ENCODE results near the gene TTC3. TPM values are rescaled to one million over a fixed set of nuclear protein-coding genes. Genes with fewer than 3 reads are reported as not detected.
"Not testable (repeated sequence)": the region's sequence is repeated elsewhere in the genome, so short reads cannot be mapped to it uniquely, and the experiment has no call there.

Gene TTC3
- total and polyA plus RNA-seq, 2 experiments from 2014 or later, result 146 to 196 TPM

DNA sequence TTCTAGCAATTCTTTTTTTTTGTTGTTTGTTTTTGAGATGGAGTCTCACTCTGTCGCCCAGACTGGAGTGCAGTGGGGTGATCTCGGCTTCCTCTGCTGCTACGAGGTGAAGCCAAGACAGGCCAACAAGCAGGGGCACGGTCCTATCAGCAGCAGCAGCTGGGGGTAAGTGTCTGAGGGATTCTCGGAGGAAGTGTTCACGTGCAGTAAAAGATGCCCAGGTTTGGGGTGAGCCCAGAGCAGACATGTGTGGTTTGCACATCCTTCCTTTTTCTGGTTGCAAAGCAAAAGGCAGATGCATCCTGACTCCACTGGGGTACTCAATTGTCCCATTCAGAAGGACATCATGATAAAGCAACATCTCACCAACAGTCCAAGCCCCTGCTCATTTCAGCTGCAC lies 27.9 kb upstream of the TTC3 start:
- Histone ChIP-seq H3K4me2 (no peak overlapping the region), H3K27ac (no peak overlapping the region), H3K36me3 (replicated peaks; ENCODE audit: insufficient read depth, low read depth) (no peaks in the 10 kb centered on the region), H3K4me1 (ENCODE audit: insufficient read depth) (no peaks in the 10 kb centered on the region), H4K20me1 (ENCODE audit: insufficient read depth, poor library complexity, severe bottlenecking) (no peaks in the 10 kb centered on the region), H3K9me3 (ENCODE audit: low read depth) (no peaks in the 10 kb centered on the region), H3K4me3 (no peak overlapping the region), H3K79me2 (no peaks in the 10 kb centered on the region), H3K9me2 (replicated peaks; ENCODE audit: insufficient read depth) (no peaks in the 10 kb centered on the region), H3K27me3 (no peaks in the 10 kb centered on the region), H2AFZ (no peak overlapping the region)
- no peak for TF ChIP-seq EZH2 (IDR thresholded peaks at IDR 0.05; ENCODE audit: borderline replicate concordance)
- no peak for TF ChIP-seq EZH2phosphoT487 (IDR thresholded peaks at IDR 0.05; ENCODE audit: low read depth, severe bottlenecking, unreplicated experiment)
- TF ChIP-seq, protein P1, sequence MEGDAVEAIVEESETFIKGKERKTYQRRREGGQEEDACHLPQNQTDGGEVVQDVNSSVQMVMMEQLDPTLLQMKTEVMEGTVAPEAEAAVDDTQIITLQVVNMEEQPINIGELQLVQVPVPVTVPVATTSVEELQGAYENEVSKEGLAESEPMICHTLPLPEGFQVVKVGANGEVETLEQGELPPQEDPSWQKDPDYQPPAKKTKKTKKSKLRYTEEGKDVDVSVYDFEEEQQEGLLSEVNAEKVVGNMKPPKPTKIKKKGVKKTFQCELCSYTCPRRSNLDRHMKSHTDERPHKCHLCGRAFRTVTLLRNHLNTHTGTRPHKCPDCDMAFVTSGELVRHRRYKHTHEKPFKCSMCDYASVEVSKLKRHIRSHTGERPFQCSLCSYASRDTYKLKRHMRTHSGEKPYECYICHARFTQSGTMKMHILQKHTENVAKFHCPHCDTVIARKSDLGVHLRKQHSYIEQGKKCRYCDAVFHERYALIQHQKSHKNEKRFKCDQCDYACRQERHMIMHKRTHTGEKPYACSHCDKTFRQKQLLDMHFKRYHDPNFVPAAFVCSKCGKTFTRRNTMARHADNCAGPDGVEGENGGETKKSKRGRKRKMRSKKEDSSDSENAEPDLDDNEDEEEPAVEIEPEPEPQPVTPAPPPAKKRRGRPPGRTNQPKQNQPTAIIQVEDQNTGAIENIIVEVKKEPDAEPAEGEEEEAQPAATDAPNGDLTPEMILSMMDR (IDR thresholded peaks at IDR 0.05; ENCODE audit: poor library complexity), result no peak
- no peak for DNase-seq (ENCODE audit: low spot score)
- WGBS (ENCODE audit: low lambda C conversion rate, missing lambda C conversion rate), result 87% methylated on average over 6 of the region's 6 CpGs

DNA sequence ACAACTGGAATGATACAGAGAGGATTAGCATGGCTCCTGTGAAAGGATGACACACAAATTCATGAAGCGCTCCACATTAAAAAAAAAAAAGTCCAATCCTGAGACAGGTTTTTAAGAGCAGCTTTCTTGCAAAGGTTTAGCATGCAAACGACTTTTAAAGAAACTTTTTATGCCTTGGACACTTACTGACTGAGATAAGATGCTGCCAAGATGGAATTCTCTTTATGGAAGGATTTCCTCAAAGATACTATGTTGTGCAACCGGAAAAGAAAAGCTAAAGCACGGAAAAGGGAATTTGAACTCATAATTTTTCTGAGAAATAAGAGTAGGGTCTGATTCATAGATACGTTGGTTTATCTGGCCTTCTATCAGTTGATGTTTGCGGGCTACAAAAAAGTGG lies 27.5 kb upstream of the TTC3 start:
- Histone ChIP-seq H3K4me2 (no peak overlapping the region), H2AFZ (no peak overlapping the region), H3K4me1 (ENCODE audit: insufficient read depth) (no peaks in the 10 kb centered on the region), H3K9me3 (ENCODE audit: low read depth) (no peaks in the 10 kb centered on the region), H3K9me2 (replicated peaks; ENCODE audit: insufficient read depth) (no peaks in the 10 kb centered on the region), H3K27me3 (no peaks in the 10 kb centered on the region), H4K20me1 (ENCODE audit: insufficient read depth, poor library complexity, severe bottlenecking) (no peaks in the 10 kb centered on the region), H3K36me3 (replicated peaks; ENCODE audit: insufficient read depth, low read depth) (no peaks in the 10 kb centered on the region), H3K27ac (no peak overlapping the region), H3K79me2 (no peaks in the 10 kb centered on the region), H3K4me3 (no peak overlapping the region)
- whole genome bisulfite sequencing (ENCODE audit: low lambda C conversion rate, missing lambda C conversion rate), result 78% methylated on average over 6 of the region's 6 CpGs
- TF ChIP-seq EZH2 (IDR thresholded peaks at IDR 0.05; ENCODE audit: borderline replicate concordance), result no peak
- no peak for TF ChIP-seq EZH2phosphoT487 (IDR thresholded peaks at IDR 0.05; ENCODE audit: low read depth, severe bottlenecking, unreplicated experiment)
- TF ChIP-seq, protein P1 (IDR thresholded peaks at IDR 0.05; ENCODE audit: poor library complexity), result no peak
- DNase-seq (ENCODE audit: low spot score), result no peak

DNA sequence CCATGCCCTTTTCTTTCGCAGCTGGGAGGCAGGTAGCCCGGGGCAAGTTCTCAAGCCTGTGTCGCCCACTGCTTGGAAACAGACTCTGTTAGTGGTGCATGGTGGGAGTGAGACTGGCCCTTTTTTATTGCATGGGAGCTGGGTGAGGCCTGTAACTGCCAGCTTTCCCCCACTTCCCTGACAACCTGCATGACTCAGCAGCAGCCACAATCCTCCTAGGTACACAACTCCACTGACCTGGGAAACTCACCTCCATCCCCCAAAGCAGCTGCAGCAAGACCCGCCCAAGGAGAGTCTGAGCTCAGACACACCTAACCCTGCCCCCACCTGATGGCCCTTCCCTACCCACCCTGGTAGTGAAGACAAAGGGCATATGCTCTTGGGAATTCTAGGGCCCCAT lies 26.0 kb upstream of the TTC3 start:
- peak overlapping the region; percentile 88 for H3K27ac ChIP-seq

DNA sequence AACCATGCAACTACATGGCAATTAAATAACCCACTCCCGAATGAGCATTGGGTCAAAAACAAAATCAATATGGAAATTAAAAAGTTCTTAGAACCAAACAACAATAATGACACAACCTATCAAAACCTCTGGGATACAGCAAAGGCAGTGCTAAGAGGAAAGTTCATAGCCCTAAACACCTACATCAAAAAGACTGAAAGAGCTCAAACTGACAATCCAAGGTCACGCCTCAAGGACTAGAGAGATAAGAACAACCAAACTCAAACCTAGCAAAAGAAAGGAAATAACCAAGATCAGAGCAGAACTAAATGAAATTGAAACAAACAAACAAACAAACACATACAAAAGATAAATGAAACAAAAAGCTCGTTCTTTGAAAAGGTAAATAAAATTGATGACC lies 23.3 kb upstream of the TTC3 start:
- WGBS (ENCODE audit: low lambda C conversion rate, missing lambda C conversion rate), result 88% methylated on average over 3 of the region's 3 CpGs
- not testable (repeated sequence) for H3K36me3 ChIP-seq (replicated peaks; ENCODE audit: insufficient read depth, low read depth)

More for the DNA sequence above, 26.0 kb upstream of the TTC3 start:
- no peak overlapping the region for H3K4me2 ChIP-seq
- H3K4me1 ChIP-seq (ENCODE audit: insufficient read depth), result no peaks in the 10 kb centered on the region
- no peaks in the 10 kb centered on the region for H3K27me3 ChIP-seq
- no peak overlapping the region for H3K4me3 ChIP-seq
- peak; percentile 51 for DNase-seq (ENCODE audit: low spot score)
- no peak overlapping the region for H2AFZ ChIP-seq
- H4K20me1 ChIP-seq (ENCODE audit: insufficient read depth, poor library complexity, severe bottlenecking), result no peaks in the 10 kb centered on the region
- WGBS (ENCODE audit: low lambda C conversion rate, missing lambda C conversion rate), result 67% methylated on average over 4 of the region's 4 CpGs
- no peaks in the 10 kb centered on the region for H3K36me3 ChIP-seq (replicated peaks; ENCODE audit: insufficient read depth, low read depth)
- H3K79me2 ChIP-seq, result no peaks in the 10 kb centered on the region
- no peaks in the 10 kb centered on the region for H3K9me3 ChIP-seq (ENCODE audit: low read depth)
- TF ChIP-seq EZH2 (IDR thresholded peaks at IDR 0.05; ENCODE audit: borderline replicate concordance) (no peak), EZH2phosphoT487 (IDR thresholded peaks at IDR 0.05; ENCODE audit: low read depth, severe bottlenecking, unreplicated experiment) (no peak)
- TF ChIP-seq, protein P1 (IDR thresholded peaks at IDR 0.05; ENCODE audit: poor library complexity), result no peak
- H3K9me2 ChIP-seq (replicated peaks; ENCODE audit: insufficient read depth), result no peaks in the 10 kb centered on the region

More for the DNA sequence above, 23.3 kb upstream of the TTC3 start:
- not testable (repeated sequence) for H3K79me2 ChIP-seq; H3K4me1 ChIP-seq (ENCODE audit: insufficient read depth); H3K27me3 ChIP-seq; H3K4me2 ChIP-seq; H3K9me3 ChIP-seq (ENCODE audit: low read depth); H4K20me1 ChIP-seq (ENCODE audit: insufficient read depth, poor library complexity, severe bottlenecking); H3K4me3 ChIP-seq; H3K27ac ChIP-seq; H2AFZ ChIP-seq; DNase-seq (ENCODE audit: low spot score); H3K9me2 ChIP-seq (replicated peaks; ENCODE audit: insufficient read depth)
